Activated CD4-positive, alpha-beta memory T cell treated with anti-CD3 and anti-CD28 coated beads, Interleukin-2, amount 10 ng/mL, durations not matched to agents 7 days and 5 days (primary cell): ENCODE data around the gene PDGFA. TPM values are rescaled to one million over a fixed set of nuclear protein-coding genes. Genes with fewer than 3 reads are reported as not detected.

Source experiments
- CTCF ChIA-PET: fragments of 350-600 bp; sonication (Branson Sonifier 250); formaldehyde crosslinking; loops from one replicate; lab custom pipeline; 2021; ENCODE audit warnings: antibody characterized with exemption, inconsistent platforms; lab: Charles Lee
- POLR2A ChIA-PET: fragments of 350-600 bp; sonication (Branson Sonifier 250); formaldehyde crosslinking; loops from one replicate; lab custom pipeline; 2021; ENCODE audit warnings: antibody characterized with exemption; lab: Charles Lee
- DNase-seq: peaks from one replicate; pipeline ENCODE4 v3.0.0-alpha.2; 2020
- H3K27ac Mint-ChIP-seq: one replicate; pipeline ENCODE4 v1.8.0; 2021; ENCODE audit warnings: mild to moderate bottlenecking, mixed read lengths
- H3K27me3 Mint-ChIP-seq: one replicate; pipeline ENCODE4 v1.8.0; 2021; ENCODE audit warnings: mixed read lengths
- H3K36me3 Mint-ChIP-seq: one replicate; pipeline ENCODE4 v1.8.0; 2021; ENCODE audit warnings: low read depth, mixed read lengths
- H3K4me1 Mint-ChIP-seq: one replicate; pipeline ENCODE4 v1.8.0; 2021; ENCODE audit warnings: mixed read lengths
- H3K4me3 Mint-ChIP-seq: one replicate; pipeline ENCODE4 v1.8.0; 2021; ENCODE audit warnings: mild to moderate bottlenecking, mixed read lengths
- H3K9me3 Mint-ChIP-seq: one replicate; pipeline ENCODE4 v1.8.0; 2021; ENCODE audit warnings: mixed read lengths
- total RNA-seq, 2 experiments: library from RNA; stranded (reverse); gene quantifications; one replicate each; pipeline ENCODE4 v1.2.3, GENCODE V29; 2021

Gene PDGFA
- total RNA-seq, 2 experiments from 2014 or later, result 0.70 to 0.73 TPM

GRCh38 chr7:484356-485101, 35.1 kb downstream of the PDGFA start:
- H3K9me3 Mint-ChIP-seq, result peaks cover 5% of the 10 kb centered on the region
- CTCF ChIA-PET, result no interaction called here
- DNase-seq, result no peak
- no peak overlapping the region for H3K4me3 Mint-ChIP-seq
- no peaks in the 10 kb centered on the region for H3K4me1 Mint-ChIP-seq
- POLR2A ChIA-PET, result no interaction called here
- H3K27ac Mint-ChIP-seq, result no peak overlapping the region
- H3K36me3 Mint-ChIP-seq, result no peaks in the 10 kb centered on the region
- H3K27me3 Mint-ChIP-seq, result peaks cover 6% of the 10 kb centered on the region

- Mint-ChIP-seq H3K9me3 (peaks cover 5% of the 10 kb centered on the region), H3K4me3 (no peak overlapping the region), H3K27me3 (peaks cover 6% of the 10 kb centered on the region), H3K27ac (no peak overlapping the region), H3K4me1 (no peaks in the 10 kb centered on the region), H3K36me3 (no peaks in the 10 kb centered on the region)
- ChIA-PET POLR2A (no interaction called here), CTCF (no interaction called here)
- DNase-seq, result no peak
Measured at GRCh38 chr7:483656-484355, 35.8 kb downstream of the PDGFA start.

GRCh38 chr7:482521-483083, 37.0 kb downstream of the PDGFA start:
- POLR2A ChIA-PET, result no interaction called here
- Mint-ChIP-seq H3K27ac (no peak overlapping the region), H3K27me3 (no peaks in the 10 kb centered on the region), H3K9me3 (peaks cover 5% of the 10 kb centered on the region), H3K4me3 (no peak overlapping the region), H3K4me1 (no peaks in the 10 kb centered on the region), H3K36me3 (no peaks in the 10 kb centered on the region)
- CTCF ChIA-PET, result no interaction called here
- no peak for DNase-seq

- ChIA-PET CTCF (no interaction called here), POLR2A (no interaction called here)
- Mint-ChIP-seq H3K27me3 (no peaks in the 10 kb centered on the region), H3K9me3 (peaks cover 5% of the 10 kb centered on the region), H3K36me3 (no peaks in the 10 kb centered on the region), H3K27ac (no peak overlapping the region), H3K4me1 (no peaks in the 10 kb centered on the region), H3K4me3 (no peak overlapping the region)
- no peak for DNase-seq
Measured at GRCh38 chr7:481219-481930, 38.3 kb downstream of the PDGFA start.

GRCh38 chr7:480531-481218, 39.0 kb downstream of the PDGFA start:
- Mint-ChIP-seq H3K4me3 (no peak overlapping the region), H3K4me1 (no peaks in the 10 kb centered on the region), H3K9me3 (peaks cover 5% of the 10 kb centered on the region), H3K27ac (no peak overlapping the region), H3K36me3 (no peaks in the 10 kb centered on the region), H3K27me3 (no peaks in the 10 kb centered on the region)
- ChIA-PET POLR2A (no interaction called here), CTCF (no interaction called here)
- DNase-seq, result no peak

GRCh38 chr7:479948-480499, 39.6 kb downstream of the PDGFA start:
- Mint-ChIP-seq H3K4me1 (no peaks in the 10 kb centered on the region), H3K27me3 (no peaks in the 10 kb centered on the region), H3K9me3 (peaks cover 5% of the 10 kb centered on the region), H3K27ac (no peak overlapping the region), H3K4me3 (no peak overlapping the region), H3K36me3 (no peaks in the 10 kb centered on the region)
- DNase-seq, result no peak
- POLR2A ChIA-PET, result no interaction called here
- CTCF ChIA-PET, result no interaction called here

GRCh38 chr7:479115-479947, 40.3 kb downstream of the PDGFA start:
- CTCF ChIA-PET, result no interaction called here
- no peaks in the 10 kb centered on the region for H3K4me1 Mint-ChIP-seq
- peaks cover 5% of the 10 kb centered on the region for H3K9me3 Mint-ChIP-seq
- no peak for DNase-seq
- H3K27ac Mint-ChIP-seq, result no peak overlapping the region
- no peaks in the 10 kb centered on the region for H3K27me3 Mint-ChIP-seq
- no peaks in the 10 kb centered on the region for H3K36me3 Mint-ChIP-seq
- POLR2A ChIA-PET, result no interaction called here
- no peak overlapping the region for H3K4me3 Mint-ChIP-seq

- CTCF ChIA-PET, result no interaction called here
- Mint-ChIP-seq H3K4me1 (no peaks in the 10 kb centered on the region), H3K27me3 (no peaks in the 10 kb centered on the region), H3K36me3 (no peaks in the 10 kb centered on the region), H3K9me3 (peaks cover 4% of the 10 kb centered on the region), H3K4me3 (no peak overlapping the region), H3K27ac (no peak overlapping the region)
- no peak for DNase-seq
- POLR2A ChIA-PET, result no interaction called here
Measured at GRCh38 chr7:477626-478220, 41.9 kb downstream of the PDGFA start.

GRCh38 chr7:476736-477360, 42.8 kb downstream of the PDGFA start:
- ChIA-PET POLR2A (no interaction called here), CTCF (no interaction called here)
- H3K4me3 Mint-ChIP-seq, result no peak overlapping the region
- no peak for DNase-seq
- H3K27ac Mint-ChIP-seq, result no peak overlapping the region
- H3K9me3 Mint-ChIP-seq, result no peaks in the 10 kb centered on the region
- H3K27me3 Mint-ChIP-seq, result no peaks in the 10 kb centered on the region
- H3K4me1 Mint-ChIP-seq, result no peaks in the 10 kb centered on the region
- no peaks in the 10 kb centered on the region for H3K36me3 Mint-ChIP-seq

- no peaks in the 10 kb centered on the region for H3K36me3 Mint-ChIP-seq
- DNase-seq, result no peak
- ChIA-PET CTCF (no interaction called here), POLR2A (no interaction called here)
- no peak overlapping the region for H3K4me3 Mint-ChIP-seq
- H3K27ac Mint-ChIP-seq, result no peak overlapping the region
- no peaks in the 10 kb centered on the region for H3K9me3 Mint-ChIP-seq
- H3K4me1 Mint-ChIP-seq, result no peaks in the 10 kb centered on the region
- H3K27me3 Mint-ChIP-seq, result no peaks in the 10 kb centered on the region
Measured at GRCh38 chr7:475951-476441, 43.6 kb downstream of the PDGFA start.

GRCh38 chr7:475425-475728, 44.3 kb downstream of the PDGFA start:
- Mint-ChIP-seq H3K4me3 (no peak overlapping the region), H3K4me1 (no peaks in the 10 kb centered on the region), H3K27me3 (no peaks in the 10 kb centered on the region), H3K36me3 (no peaks in the 10 kb centered on the region), H3K9me3 (no peaks in the 10 kb centered on the region), H3K27ac (no peak overlapping the region)
- CTCF ChIA-PET, result no interaction called here
- no peak for DNase-seq
- POLR2A ChIA-PET, result no interaction called here
